Erythroblast (primary cell): ENCODE measurements around the gene NPIPB12.
"Not testable (repeated sequence)": the region's sequence is repeated elsewhere in the genome, so short reads cannot be mapped to it uniquely, and the experiment has no call there.

Source experiments
- GATA1 ChIP-seq: IDR thresholded peaks from 2 replicates; pipeline ENCODE4 v1.6.1; 2011; ENCODE audit warnings: low read depth, mild to moderate bottlenecking, control low read depth, low read length, moderate library complexity
- POLR2A ChIP-seq: IDR thresholded peaks from 2 replicates; pipeline ENCODE4 v1.6.1; 2011; ENCODE audit warnings: mild to moderate bottlenecking, low read length

DNA sequence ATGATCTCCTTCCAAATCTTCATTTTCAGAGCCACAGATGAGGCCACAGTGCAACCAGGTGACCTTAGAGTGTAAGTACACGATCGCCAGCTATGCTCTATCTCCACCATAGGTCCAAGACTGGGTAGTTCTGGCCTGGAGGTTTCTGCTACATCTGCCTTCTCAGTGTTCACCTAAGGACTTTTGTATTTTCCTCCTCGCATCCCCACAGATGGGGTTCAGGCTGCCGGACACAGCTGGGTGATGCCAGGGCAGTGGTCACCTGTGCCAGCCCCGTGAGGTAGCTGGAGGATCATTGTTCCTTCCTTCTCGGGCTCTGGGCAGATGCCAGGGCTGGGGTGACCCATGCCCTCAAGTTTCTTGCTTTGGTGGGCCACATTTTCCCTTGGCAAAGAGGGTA is at the start of gene NPIPB12:
- not testable (repeated sequence) for TF ChIP-seq POLR2A, GATA1
